ENCODE data around the gene CHST11. TPM values are rescaled to one million over a fixed set of nuclear protein-coding genes. Genes with fewer than 3 reads are reported as not detected.

The CHST11 gene
- total and polyA plus RNA-seq, 9 of the 15 experiments (the other 6 are each of a cell fraction or from before 2014, with no cell fraction given) = 2.3 to 38.7 (median 15.0) TPM

GRCh38 chr12:104624529-104624928, 167.8 kb downstream of the CHST11 start (continued):
- TF ChIP-seq ZHX1 (conservative IDR thresholded peaks at IDR 0.05; ENCODE audit: low read length) (no peak), KLF16 (IDR thresholded peaks at IDR 0.05) (no peak)

DNA sequence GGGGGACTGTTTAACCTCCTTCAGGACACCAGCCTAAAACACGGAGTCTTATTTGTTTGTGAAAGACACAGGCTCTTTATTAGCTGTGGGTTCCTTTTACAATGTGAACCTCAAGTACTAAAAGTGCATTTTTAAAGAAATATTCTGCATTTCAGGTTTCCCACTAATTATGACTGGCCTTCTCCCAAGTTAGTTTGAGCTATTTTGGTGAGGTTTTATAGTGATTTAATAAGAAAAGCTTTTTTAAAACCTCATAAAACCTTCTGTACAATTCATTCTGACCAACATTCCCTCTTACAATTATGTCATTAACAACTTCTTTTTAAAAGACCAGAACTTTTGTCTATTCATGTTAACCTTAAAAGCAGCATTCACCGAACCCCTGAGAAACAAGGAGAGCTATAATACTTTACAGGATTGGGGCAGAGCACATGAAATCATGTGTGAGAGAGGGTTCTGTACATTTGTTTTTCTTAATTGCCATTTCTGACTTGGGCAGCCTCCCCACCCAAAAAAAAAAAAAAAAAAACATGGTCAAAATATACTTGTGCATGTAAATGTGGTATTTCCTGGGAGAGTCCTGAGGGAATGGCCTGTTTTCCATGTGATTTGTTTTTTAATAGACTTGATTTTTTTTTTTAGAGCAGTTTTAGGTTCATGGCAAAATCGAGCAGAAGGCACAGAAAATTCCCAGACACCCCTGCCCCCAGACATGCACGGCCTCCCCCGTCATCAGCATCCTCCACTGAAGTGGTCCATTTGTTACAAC, 169.5 kb downstream of the CHST11 start:
- no peak for FAIRE-seq
- Histone ChIP-seq H3K27ac (ENCODE audit: extremely low read depth, low read depth, low read length) (no peak overlapping the region), H3K9me1 (ENCODE audit: control insufficient read depth, insufficient read depth, low read length) (no peaks in the 10 kb centered on the region), H3K9me3 (replicated peaks; ENCODE audit: control insufficient read depth, insufficient read depth, low read depth, low read length) (no peaks in the 10 kb centered on the region), H2AFZ (ENCODE audit: low read depth, low read length) (no peak overlapping the region), H3K36me3 (ENCODE audit: control insufficient read depth, insufficient read depth, low read length) (peaks cover 5% of the 10 kb centered on the region; the same call in 1 of the 3 replicates), H3K4me3 (no peak overlapping the region), H3K9ac (ENCODE audit: insufficient read depth in 1 of 2, low read depth in 2 of 2, low read length in 2 of 2) (no peak overlapping the region), H4K20me1 (replicated peaks; ENCODE audit: control insufficient read depth, insufficient read depth, low read length) (peaks cover 6% of the 10 kb centered on the region; the same call in 1 of the 2 replicates), H3K4me2 (ENCODE audit: insufficient read depth, low read length) (no peak overlapping the region), H3K79me2 (ENCODE audit: control insufficient read depth, insufficient read depth, low read length) (peaks cover 8% of the 10 kb centered on the region), H3K4me1 (replicated peaks in 1 of 2; ENCODE audit: control insufficient read depth in 2 of 2, insufficient read depth in 2 of 2, low read length in 2 of 2) (peaks cover 3% of the 10 kb centered on the region in 2 experiments; a peak in 1 of 5 replicates), H3K27me3 (ENCODE audit: control insufficient read depth in 2 of 2, insufficient read depth in 2 of 2, low read length in 2 of 2) (no peaks in the 10 kb centered on the region)
- 73% methylated on average over 5 of the region's 5 CpGs for WGBS (ENCODE audit: insufficient coverage, low coverage, missing lambda C conversion rate)
- BruUV-seq (replicated peaks) = no TSS peak
- no peak for DNase-seq (ENCODE audit: extremely low read depth in 1 of 4, low spot score in 3 of 4)
- intact Hi-C loops (cut with micrococcal nuclease) (no loop called here), in situ Hi-C loops (cut with MboI) (no loop called here)
- ChIA-PET CTCF (ENCODE audit: low intra/inter-chr PET ratio) (no interaction called here), POLR2A (interaction anchor here (1.1 kb wide), 1 partner anchor 13 kb away, joined by 3 read pairs; no protein-coding TSS in a partner anchor)
- TF ChIP-seq RFX1 (IDR thresholded peaks at IDR 0.05) = no peak
- TF ChIP-seq RAD21 (CRISPR knock-in tag; conservative IDR thresholded peaks at IDR 0.05 in 1 of 2, IDR thresholded peaks at IDR 0.05 in 1 of 2) = no peak
- no peak for TF ChIP-seq TARDBP (IDR thresholded peaks at IDR 0.05)
- TF ChIP-seq ZNF124 (CRISPR knock-in tag; IDR thresholded peaks at IDR 0.05) = no peak
- TF ChIP-seq MEF2A (IDR thresholded peaks at IDR 0.05; ENCODE audit: control insufficient read depth, low read depth, low read length) = no peak
- TF ChIP-seq GTF2A2 (tag; IDR thresholded peaks at IDR 0.05) = no peak
- TF ChIP-seq POLR2AphosphoS2 (IDR thresholded peaks at IDR 0.05; ENCODE audit: low read length) = no peak
- no peak for TF ChIP-seq FIP1L1 (IDR thresholded peaks at IDR 0.05; ENCODE audit: low read depth, low read length, poor library complexity, severe bottlenecking)
- no peak for TF ChIP-seq POLR2G (IDR thresholded peaks at IDR 0.05; ENCODE audit: low read depth, low read length)
- no peak for TF ChIP-seq ZNF133 (CRISPR knock-in tag; IDR thresholded peaks at IDR 0.05)
- no peak for TF ChIP-seq ESRRB (CRISPR knock-in tag; IDR thresholded peaks at IDR 0.05; ENCODE audit: borderline replicate concordance)
- no peak for TF ChIP-seq FOXA3 (CRISPR knock-in tag; conservative IDR thresholded peaks at IDR 0.05 in 1 of 2, IDR thresholded peaks at IDR 0.05 in 1 of 2)
- no peak for TF ChIP-seq FOXK2 (conservative IDR thresholded peaks at IDR 0.05 in 1 of 2, IDR thresholded peaks at IDR 0.05 in 1 of 2; ENCODE audit: low read depth in 2 of 2)
- no peak for TF ChIP-seq NR2F6 (CRISPR knock-in tag; IDR thresholded peaks at IDR 0.05)
- no peak for TF ChIP-seq CREBBP (IDR thresholded peaks at IDR 0.05; ENCODE audit: low read depth, low read length)
- ATAC-seq = no peak
